ENCODE data around the gene IMPDH1.

Gene IMPDH1

GRCh38 chr7:128405471-128406313 lies 4.1 kb downstream of the IMPDH1 start:
- DNase-seq (ENCODE audit: low spot score): peak; percentile 88

GRCh38 chr7:128404886-128405470 lies 4.8 kb downstream of the IMPDH1 start:
- no peak for DNase-seq (ENCODE audit: low spot score)

- DNase-seq (ENCODE audit: low spot score): no peak
Measured at GRCh38 chr7:128404143-128404681, 5.6 kb downstream of the IMPDH1 start.

- no peak for DNase-seq (ENCODE audit: low spot score)
Measured at GRCh38 chr7:128403676-128404075, 6.1 kb downstream of the IMPDH1 start.

- DNase-seq (ENCODE audit: low spot score): no peak
Measured at GRCh38 chr7:128402356-128402755, 7.4 kb downstream of the IMPDH1 start.

GRCh38 chr7:128400566-128400965 lies 9.2 kb downstream of the IMPDH1 start:
- no peak for DNase-seq (ENCODE audit: low spot score)

GRCh38 chr7:128399991-128400390 lies 9.8 kb downstream of the IMPDH1 start:
- no peak for DNase-seq (ENCODE audit: low spot score)

- peak; percentile 34 for DNase-seq (ENCODE audit: low spot score)
Measured at GRCh38 chr7:128398841-128399135, 11.0 kb downstream of the IMPDH1 start.

GRCh38 chr7:128398016-128398840 lies 11.6 kb downstream of the IMPDH1 start:
- DNase-seq (ENCODE audit: low spot score): peak; percentile 81

- DNase-seq (ENCODE audit: low spot score): no peak
Measured at GRCh38 chr7:128396357-128396756, 13.4 kb downstream of the IMPDH1 start.

- peak; percentile 23 for DNase-seq (ENCODE audit: low spot score)
Measured at GRCh38 chr7:128395748-128396147, 14.0 kb downstream of the IMPDH1 start.

- DNase-seq (ENCODE audit: low spot score): no peak
Measured at GRCh38 chr7:128394904-128395496, 14.8 kb downstream of the IMPDH1 start.

GRCh38 chr7:128393526-128394330 lies 16.1 kb downstream of the IMPDH1 start:
- DNase-seq (ENCODE audit: low spot score): no peak

- no peak for DNase-seq (ENCODE audit: low spot score)
Measured at GRCh38 chr7:128392446-128393327, 17.1 kb downstream of the IMPDH1 start.

- DNase-seq (ENCODE audit: low spot score): no peak
Measured at GRCh38 chr7:128391805-128392204, 18.0 kb downstream of the IMPDH1 start.

GRCh38 chr7:128390871-128391565 lies 18.8 kb downstream of the IMPDH1 start:
- DNase-seq (ENCODE audit: low spot score): no peak

GRCh38 chr7:128389618-128390329 lies 20.0 kb downstream of the IMPDH1 start:
- peak; percentile 45 for DNase-seq (ENCODE audit: low spot score)

GRCh38 chr7:128389085-128389617 lies 20.6 kb downstream of the IMPDH1 start:
- DNase-seq (ENCODE audit: low spot score): no peak

GRCh38 chr7:128388145-128388485 lies 21.7 kb downstream of the IMPDH1 start:
- DNase-seq (ENCODE audit: low spot score): no peak

Measured in D341Med (cell line).